ENCODE results near the gene TOPBP1.
A peak's percentile ranks its signal among the peaks of the same experiment; 100 is the strongest.
"Not testable (repeated sequence)": the region's sequence is repeated elsewhere in the genome, so short reads cannot be mapped to it uniquely, and the experiment has no call there.

The TOPBP1 gene

GRCh38 chr3:133570937-133571320 is 90.8 kb downstream of the TOPBP1 start:
- DNase-seq (ENCODE audit: low read depth), result no peak

GRCh38 chr3:133570139-133570936 is 91.4 kb downstream of the TOPBP1 start:
- peak; percentile 84 for DNase-seq (ENCODE audit: low read depth)

- peak; percentile 99 for DNase-seq (ENCODE audit: low read depth)
These were observed 93.3 kb downstream of the TOPBP1 start for GRCh38 chr3:133568294-133569014.

GRCh38 chr3:133563816-133564215 is 97.9 kb downstream of the TOPBP1 start:
- DNase-seq (ENCODE audit: low read depth), result no peak

- no peak for DNase-seq (ENCODE audit: low read depth)
These were observed 98.6 kb downstream of the TOPBP1 start for GRCh38 chr3:133563186-133563591.

GRCh38 chr3:133562376-133562775 is 99.4 kb downstream of the TOPBP1 start:
- DNase-seq (ENCODE audit: low read depth), result no peak

- no peak for DNase-seq (ENCODE audit: low read depth)
These were observed 100.1 kb downstream of the TOPBP1 start for GRCh38 chr3:133561679-133562078.

GRCh38 chr3:133551589-133551988 is 110.2 kb downstream of the TOPBP1 start:
- not testable (repeated sequence) for DNase-seq (ENCODE audit: low read depth)
